H1 (cell line): ENCODE results near the gene CEACAM16. TPM values are rescaled to one million over a fixed set of nuclear protein-coding genes. Genes with fewer than 3 reads are reported as not detected.
"Not testable (repeated sequence)": the region's sequence is repeated elsewhere in the genome, so short reads cannot be mapped to it uniquely, and the experiment has no call there.

ENCODE experiments used
- CTCF ChIA-PET: fragments of 300-600 bp; sonication (Branson Sonifier 250); formaldehyde crosslinking; loops from one replicate; lab custom pipeline; 2021; ENCODE audit not compliant: partially characterized antibody; lab: Charles Lee
- POLR2A ChIA-PET: fragments of 300-600 bp; sonication (Branson Sonifier 250); formaldehyde crosslinking; loops from one replicate; lab custom pipeline; 2021; ENCODE audit warnings: inconsistent platforms; ENCODE audit not compliant: partially characterized antibody; lab: Charles Lee
- DNase-seq, 2 experiments: peaks; one replicate each; pipeline versions ENCODE4 v3.0.0 to v3.0.0-alpha.2; 2010 to 2022; ENCODE audit warnings: low spot score in 2 of 2, low read depth in 1 of 2, mixed read lengths in 1 of 2
- FAIRE-seq: peaks from 2 replicates; lab custom pipeline; 2011; peaks lifted over from hg19 to GRCh38; lab: Jason Lieb, UNC
- H2AFZ ChIP-seq: 2 replicates; pipeline ENCODE4 v1.8.1; 2012; ENCODE audit warnings: low read length, inconsistent platforms
- H2AK5ac ChIP-seq: 2 replicates; pipeline ENCODE4 v1.6.1; 2013; ENCODE audit warnings: low read depth, low read length
- H2BK120ac ChIP-seq: replicated peaks from 2 replicates; pipeline ENCODE3; 2013; ENCODE audit warnings: low read depth, low read length, inconsistent platforms
- H2BK12ac ChIP-seq: 2 replicates; pipeline ENCODE4 v1.6.1; 2013; ENCODE audit warnings: low read depth, low read length
- H2BK15ac ChIP-seq: 2 replicates; pipeline ENCODE4 v1.6.1; 2013; ENCODE audit warnings: low read length
- H2BK20ac ChIP-seq: 2 replicates; pipeline ENCODE4 v1.6.1; 2013; ENCODE audit warnings: low read length
- H2BK5ac ChIP-seq: 2 replicates; pipeline ENCODE4 v1.6.1; 2013; ENCODE audit warnings: low read depth, low read length
- H3K14ac ChIP-seq: 2 replicates; pipeline ENCODE4 v1.6.1; 2013; ENCODE audit warnings: inconsistent platforms; ENCODE audit not compliant: insufficient read length
- H3K18ac ChIP-seq: 2 replicates; pipeline ENCODE4 v1.6.1; 2013; ENCODE audit warnings: low read length; ENCODE audit errors: extremely low read depth
- H3K23ac ChIP-seq: 2 replicates; pipeline ENCODE4 v1.6.1; 2013; ENCODE audit warnings: inconsistent platforms; ENCODE audit not compliant: insufficient read length
- H3K23me2 ChIP-seq: 2 replicates; pipeline ENCODE4 v1.6.1; 2013; ENCODE audit warnings: low read depth, low read length
- H3K27ac ChIP-seq: 2 replicates; pipeline ENCODE4 v1.6.1; 2011; ENCODE audit warnings: low read depth, low read length, inconsistent platforms
- H3K27me3 ChIP-seq, 4 experiments: replicated peaks in 1 of 4; 1 replicate in 1 of 4; 2 replicates in 3 of 4; pipeline versions ENCODE4 v1.6.1 to v1.8.1; 2011 to 2013; ENCODE audit warnings: low read length in 3 of 4, mild to moderate bottlenecking in 3 of 4, inconsistent platforms in 2 of 4, mixed read lengths in 2 of 4, moderate library complexity in 1 of 4; ENCODE audit not compliant: control insufficient read depth in 3 of 4, insufficient read depth in 3 of 4; ENCODE audit errors: extremely low read depth in 1 of 4
- H3K36me3 ChIP-seq, 4 experiments: 2 replicates each; pipeline versions ENCODE4 v1.6.1 to v1.8.1; 2011 to 2013; ENCODE audit warnings: mild to moderate bottlenecking in 4 of 4, low read length in 3 of 4, moderate library complexity in 2 of 4, control low read depth in 1 of 4, inconsistent platforms in 1 of 4; ENCODE audit not compliant: insufficient read depth in 4 of 4, control insufficient read depth in 2 of 4
- H3K4ac ChIP-seq: replicated peaks from 2 replicates; pipeline ENCODE3; 2013; ENCODE audit warnings: low read length, low read depth, mixed read lengths, inconsistent platforms; ENCODE audit not compliant: insufficient read length
- H3K4me1 ChIP-seq, 4 experiments: replicated peaks in 1 of 4; 1 replicate in 1 of 4; 2 replicates in 3 of 4; pipeline versions ENCODE4 v1.6.1 to v1.8.1; 2011 to 2013; ENCODE audit warnings: low read length in 3 of 4, inconsistent platforms in 2 of 4, mixed read lengths in 1 of 4; ENCODE audit not compliant: insufficient read depth in 4 of 4, control insufficient read depth in 3 of 4
- H3K4me2 ChIP-seq, 2 experiments: 2 replicates each; pipeline versions ENCODE4 v1.6.1 to v1.8.1; 2011 to 2013; ENCODE audit warnings: low read depth in 2 of 2, low read length in 2 of 2, control low read depth in 1 of 2, inconsistent platforms in 1 of 2, mild to moderate bottlenecking in 1 of 2; ENCODE audit not compliant: insufficient read depth in 1 of 2
- H3K4me3 ChIP-seq, 4 experiments: fragments of 200-600, 300-600 bp in 1 of 4; sonication (generic), shearing (Covaris generic), sonication (Bioruptor Twin) in 1 of 4; 2 replicates each; pipeline versions ENCODE4 v1.5.1 to v1.8.1; 2011 to 2016; ENCODE audit warnings: low read length in 4 of 4, low read depth in 3 of 4, control low read depth in 2 of 4, inconsistent platforms in 2 of 4, mild to moderate bottlenecking in 2 of 4, mixed read lengths in 1 of 4, moderate library complexity in 1 of 4; ENCODE audit not compliant: insufficient read depth in 2 of 4; ENCODE audit errors: extremely low read depth in 1 of 4
- H3K56ac ChIP-seq: replicated peaks from 2 replicates; pipeline ENCODE3; 2013; ENCODE audit warnings: low read depth, mild to moderate bottlenecking, mixed read lengths, low read length, inconsistent platforms; ENCODE audit not compliant: insufficient read length
- H3K79me1 ChIP-seq: 2 replicates; pipeline ENCODE4 v1.6.1; 2013; ENCODE audit warnings: low read depth, low read length, control low read depth
- H3K79me2 ChIP-seq, 2 experiments: 2 replicates each; pipeline versions ENCODE4 v1.6.1 to v1.8.1; 2012 to 2013; ENCODE audit warnings: low read length in 2 of 2, mild to moderate bottlenecking in 2 of 2, inconsistent platforms in 1 of 2; ENCODE audit not compliant: insufficient read depth in 2 of 2, control insufficient read depth in 1 of 2
- H3K9ac ChIP-seq, 4 experiments: replicated peaks in 1 of 4; 1 replicate in 1 of 4; 2 replicates in 3 of 4; pipeline versions ENCODE4 v1.6.1 to v1.8.1; 2011 to 2013; ENCODE audit warnings: low read depth in 3 of 4, low read length in 3 of 4, control low read depth in 2 of 4, mild to moderate bottlenecking in 2 of 4, moderate library complexity in 2 of 4, inconsistent platforms in 1 of 4; ENCODE audit errors: extremely low read depth in 1 of 4
- H3K9me3 ChIP-seq, 2 experiments: 2 replicates each; pipeline versions ENCODE4 v1.6.1 to v1.8.1; 2012 to 2013; ENCODE audit warnings: mild to moderate bottlenecking in 2 of 2, moderate library complexity in 2 of 2, control low read depth in 1 of 2, inconsistent platforms in 1 of 2, low read depth in 1 of 2, low read length in 1 of 2, mixed read lengths in 1 of 2; ENCODE audit not compliant: insufficient read depth in 2 of 2
- H4K20me1 ChIP-seq, 2 experiments: replicated peaks in 1 of 2; 2 replicates each; pipeline versions ENCODE3 to v1.8.1; 2011 to 2013; ENCODE audit warnings: inconsistent platforms in 2 of 2, low read length in 2 of 2, mild to moderate bottlenecking in 1 of 2; ENCODE audit not compliant: insufficient read depth in 2 of 2, control insufficient read depth in 1 of 2
- H4K5ac ChIP-seq: 2 replicates; pipeline ENCODE4 v1.6.1; 2013; ENCODE audit warnings: low read length, low read depth, mixed read lengths, inconsistent platforms; ENCODE audit not compliant: insufficient read length
- H4K8ac ChIP-seq: 2 replicates; pipeline ENCODE4 v1.8.0; 2013; ENCODE audit warnings: mild to moderate bottlenecking, moderate library complexity, low read length, inconsistent platforms; ENCODE audit not compliant: insufficient read depth; ENCODE audit errors: extremely low read depth
- H4K91ac ChIP-seq: replicated peaks from 2 replicates; pipeline ENCODE3; 2013; ENCODE audit warnings: low read length, mixed read lengths, inconsistent platforms; ENCODE audit not compliant: insufficient read length
- CHD1 ChIP-seq: IDR thresholded peaks from 2 replicates; pipeline ENCODE4 v1.6.1; 2012; ENCODE audit warnings: low read depth, low read length, improper control_type of control experiment
- EP300 ChIP-seq, 2 experiments: IDR thresholded peaks; 1 replicate in 1 of 2; 2 replicates in 1 of 2; pipeline ENCODE4 v1.6.1; 2011 to 2012; ENCODE audit warnings: low read depth in 2 of 2, low read length in 2 of 2, mild to moderate bottlenecking in 2 of 2, borderline replicate concordance in 1 of 2, inconsistent platforms in 1 of 2, moderate library complexity in 1 of 2
- SAP30 ChIP-seq: fragments of 300-600 bp; sonication (generic); IDR thresholded peaks from 2 replicates; pipeline ENCODE4 v1.7.1; 2012; ENCODE audit warnings: low read length, moderate library complexity, mild to moderate bottlenecking, inconsistent platforms; ENCODE audit not compliant: insufficient read depth, insufficient replicate concordance
- WGBS, 2 experiments: shearing (Covaris generic) in 1 of 2; methylation state at CpG; one replicate each; pipeline versions ENCODE4 v1.1.6 to v1.1.7; 2013 to 2015; ENCODE audit warnings: low lambda C conversion rate in 2 of 2, mixed read lengths in 2 of 2, inconsistent platforms in 1 of 2, low coverage in 1 of 2, missing lambda C conversion rate in 1 of 2; ENCODE audit not compliant: insufficient replicate concordance in 2 of 2, insufficient coverage in 1 of 2, insufficient read length in 1 of 2; ENCODE audit errors: extremely low coverage in 1 of 2, missing lambda C conversion rate in 1 of 2; 5-methylcytosine and 5-hydroxymethylcytosine counted together
- polyA plus RNA-seq, 7 experiments: library from polyadenylated mRNA; depleted of rRNA in 3 of 7; stranded (reverse) in 5 of 7; unstranded in 2 of 7; fragments of >200 nt in 5 of 7; fragments of 200-250 nt in 2 of 7; gene quantifications; 1 replicate in 5 of 7; 2 replicates in 1 of 7; 4 replicates in 1 of 7; pipeline versions ENCODE4 v1.2.1 to v1.2.3, GENCODE V29; 2011 to 2013; ENCODE audit warnings: missing spikeins in 2 of 7, mixed read lengths in 2 of 7
- total RNA-seq: library from RNA; stranded (reverse); fragmentation: NEBNext Ultra II Directional; extraction: Animal tissue kit (Norgen Biotek cat#: 25700); gene quantifications from 2 replicates; pipeline ENCODE4 v1.2.1, GENCODE V29; 2021

The CEACAM16 gene
- total and polyA plus RNA-seq, 2 of the 8 experiments (the other 6 are each of a cell fraction or from before 2014, with no cell fraction given) = not detected

DNA sequence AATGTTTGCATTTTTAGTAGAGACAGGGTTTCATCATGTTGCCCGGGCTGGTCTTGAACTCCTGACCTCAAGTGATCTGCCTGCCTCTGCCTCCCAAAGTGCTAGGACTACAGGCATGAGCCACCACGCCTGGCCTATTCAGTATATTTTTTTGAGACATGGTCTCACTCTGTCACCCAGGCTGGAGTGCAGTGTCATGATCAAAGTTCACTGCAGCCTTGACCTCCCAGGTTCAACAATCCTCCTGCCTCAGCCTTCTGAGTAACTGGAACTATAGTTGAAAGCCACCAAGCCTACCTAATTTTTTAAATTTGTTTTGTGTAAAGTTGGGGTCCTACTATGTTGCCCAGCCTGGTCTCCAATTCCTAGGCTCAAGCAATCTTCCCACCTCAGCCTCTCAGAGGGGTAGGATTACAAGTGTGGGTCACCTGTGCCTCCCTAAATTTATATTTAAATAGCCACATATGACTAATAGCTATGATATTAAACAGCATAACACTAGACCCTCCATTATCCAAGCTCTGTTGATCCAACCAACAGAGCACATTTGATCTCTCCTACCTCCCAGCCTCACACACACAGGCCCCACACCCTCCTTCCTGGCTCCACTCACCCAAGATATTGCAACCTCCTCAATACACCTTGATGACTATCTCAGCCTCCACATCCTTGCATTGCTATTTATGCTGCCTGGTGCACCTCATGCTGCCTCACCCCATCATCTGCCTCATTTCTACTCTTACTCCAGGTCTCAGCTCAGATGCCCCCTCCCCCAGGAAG, 29.8 kb upstream of the CEACAM16 start (continued):
- TF ChIP-seq SAP30 = no peak
- no peak for TF ChIP-seq CHD1
- no peak for TF ChIP-seq EP300 (IDR thresholded peaks at IDR 0.05; ENCODE audit: borderline replicate concordance in 1 of 2, low read depth in 2 of 2, low read length in 2 of 2)

DNA sequence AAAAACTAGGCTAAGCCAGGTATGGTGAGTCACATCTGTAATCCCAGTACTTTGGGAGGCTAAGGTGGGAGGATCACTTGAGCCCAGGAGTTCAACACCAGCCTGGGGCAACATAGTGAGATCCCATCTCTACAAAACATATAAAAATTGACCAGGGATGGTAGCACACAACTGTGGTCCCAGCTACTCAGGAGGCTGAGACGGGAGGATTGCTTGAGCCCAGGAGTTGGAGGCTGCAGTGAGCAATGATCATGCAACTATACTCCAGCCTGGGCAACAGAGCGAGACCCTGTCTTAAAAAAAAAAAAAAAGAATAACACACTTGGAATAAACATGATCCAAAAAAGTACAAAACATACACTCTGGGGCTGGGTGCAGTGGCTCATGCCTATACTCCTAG, 28.9 kb upstream of the CEACAM16 start:
- H3K23ac ChIP-seq, H3K79me1 ChIP-seq, FAIRE-seq, H2AFZ ChIP-seq, H3K79me2 ChIP-seq, H2BK5ac ChIP-seq, H2AK5ac ChIP-seq, H3K4me3 ChIP-seq, H2BK12ac ChIP-seq, H3K4ac ChIP-seq, POLR2A ChIA-PET, H3K9ac ChIP-seq, H3K4me2 ChIP-seq, DNase-seq, H3K56ac ChIP-seq, H2BK15ac ChIP-seq, H3K14ac ChIP-seq, H2BK120ac ChIP-seq, H4K91ac ChIP-seq, H4K5ac ChIP-seq, H3K9me3 ChIP-seq, H3K27me3 ChIP-seq, H4K20me1 ChIP-seq, H3K4me1 ChIP-seq, H3K27ac ChIP-seq, H3K36me3 ChIP-seq, H2BK20ac ChIP-seq, H3K18ac ChIP-seq, H3K23me2 ChIP-seq, H4K8ac ChIP-seq: not testable (repeated sequence)
- CTCF ChIA-PET = interaction anchor here (0.8 to 2.7 kb wide), 3 partner anchors 13 to 93 kb away, joined by 3 to 9 read pairs (median 4); no protein-coding TSS in a partner anchor
- 83% methylated on average over 2 of the region's 2 CpGs; no CpG with 5 or more reads in 1 of the 2 experiments for WGBS, 2 experiments
